ENCODE measurements around the gene FBXW7. TPM values are rescaled to one million over a fixed set of nuclear protein-coding genes. Genes with fewer than 3 reads are reported as not detected.

The FBXW7 gene
- total and polyA plus RNA-seq, 2 of the 8 experiments (the other 6 are each of a cell fraction or from before 2014, with no cell fraction given) = 6.0 to 26.7 TPM

- Histone ChIP-seq H3K23ac (ENCODE audit: insufficient read length) (no peak overlapping the region), H3K4ac (replicated peaks; ENCODE audit: insufficient read length, low read depth, low read length) (no peak overlapping the region), H2AFZ (ENCODE audit: low read length) (no peak overlapping the region), H2BK120ac (replicated peaks; ENCODE audit: low read depth, low read length) (no peak overlapping the region), H2BK12ac (ENCODE audit: low read depth, low read length) (no peak overlapping the region), H4K20me1 (replicated peaks in 1 of 2; ENCODE audit: control insufficient read depth in 1 of 2, insufficient read depth in 2 of 2, low read length in 2 of 2) (no peaks in the 10 kb centered on the region), H2BK20ac (ENCODE audit: low read length) (no peak overlapping the region), H4K5ac (ENCODE audit: insufficient read length, low read depth, low read length) (no peak overlapping the region), H2BK5ac (ENCODE audit: low read depth, low read length) (no peak overlapping the region), H3K18ac (ENCODE audit: extremely low read depth, low read length) (no peak overlapping the region), H3K4me2 (ENCODE audit: insufficient read depth in 1 of 2, low read depth in 2 of 2, low read length in 2 of 2) (no peak overlapping the region), H2AK5ac (ENCODE audit: low read depth, low read length) (no peak overlapping the region), H3K27ac (ENCODE audit: low read depth, low read length) (no peak overlapping the region), H2BK15ac (ENCODE audit: low read length) (no peak overlapping the region), H3K4me1 (replicated peaks in 1 of 4; ENCODE audit: control insufficient read depth in 3 of 4, insufficient read depth in 4 of 4, low read length in 3 of 4) (no peaks in the 10 kb centered on the region; a peak in 1 of 7 replicates), H3K14ac (ENCODE audit: insufficient read length) (no peak overlapping the region), H3K79me2 (ENCODE audit: control insufficient read depth in 1 of 2, insufficient read depth in 2 of 2, low read length in 2 of 2) (no peaks in the 10 kb centered on the region), H3K56ac (replicated peaks; ENCODE audit: insufficient read length, low read depth, low read length) (no peak overlapping the region), H4K91ac (replicated peaks; ENCODE audit: insufficient read length, low read length) (no peak overlapping the region), H3K79me1 (ENCODE audit: low read depth, low read length) (no peaks in the 10 kb centered on the region), H3K23me2 (ENCODE audit: low read depth, low read length) (no peaks in the 10 kb centered on the region), H3K4me3 (ENCODE audit: extremely low read depth in 1 of 4, insufficient read depth in 2 of 4, low read depth in 3 of 4, low read length in 4 of 4) (no peak overlapping the region), H4K8ac (ENCODE audit: extremely low read depth, insufficient read depth, low read length) (no peak overlapping the region), H3K27me3 (replicated peaks in 1 of 4; ENCODE audit: control insufficient read depth in 3 of 4, extremely low read depth in 1 of 4, insufficient read depth in 3 of 4, low read length in 3 of 4) (no peaks in the 10 kb centered on the region), H3K9ac (replicated peaks in 1 of 4; ENCODE audit: extremely low read depth in 1 of 4, low read depth in 3 of 4, low read length in 3 of 4) (no peak overlapping the region), H3K36me3 (ENCODE audit: control insufficient read depth in 2 of 4, insufficient read depth in 4 of 4, low read length in 3 of 4) (no peaks in the 10 kb centered on the region), H3K9me3 (ENCODE audit: insufficient read depth in 2 of 2, low read depth in 1 of 2, low read length in 1 of 2) (no peaks in the 10 kb centered on the region)
- WGBS, 2 experiments (ENCODE audit: extremely low coverage in 1 of 2, insufficient coverage in 1 of 2, insufficient read length in 1 of 2, insufficient replicate concordance in 2 of 2, low coverage in 1 of 2, low lambda C conversion rate in 2 of 2, missing lambda C conversion rate in 1 of 2) = 95% methylated on average over 1 of the region's 1 CpG; no CpG with 5 or more reads in 1 of the 2 experiments
- DNase-seq (ENCODE audit: low read depth in 1 of 2, low spot score in 2 of 2) (no peak), FAIRE-seq (no peak)
- ChIA-PET CTCF (ENCODE audit: partially characterized antibody) (interaction anchor here (1.8 kb wide), 1 partner anchor 49 kb away, joined by 7 read pairs; no protein-coding TSS in a partner anchor), POLR2A (ENCODE audit: partially characterized antibody) (no interaction called here)
- TF ChIP-seq POU5F1 (IDR thresholded peaks at IDR 0.05; ENCODE audit: low read depth, low read length) (no peak), POLR2AphosphoS5 (IDR thresholded peaks at IDR 0.05; ENCODE audit: low read depth, low read length) (no peak), ASH2L (IDR thresholded peaks at IDR 0.05; ENCODE audit: low read length) (no peak), TAF7 (optimal IDR thresholded peaks at IDR 0.05; ENCODE audit: borderline replicate concordance, low read depth, low read length) (no peak), RAD21 (IDR thresholded peaks at IDR 0.05 in 1 of 2, conservative IDR thresholded peaks at IDR 0.05 in 1 of 2; ENCODE audit: low read depth in 2 of 2, low read length in 2 of 2) (no peak)
These were observed 175.9 kb downstream of the FBXW7 start for GRCh38 chr4:152360045-152360410.
